ENCODE results near the gene CNEP1R1. TPM values are rescaled to one million over a fixed set of nuclear protein-coding genes. Genes with fewer than 3 reads are reported as not detected.

The CNEP1R1 gene
- total RNA-seq, 2 donors from 2014 or later = 14.2 to 36.5 TPM

DNA sequence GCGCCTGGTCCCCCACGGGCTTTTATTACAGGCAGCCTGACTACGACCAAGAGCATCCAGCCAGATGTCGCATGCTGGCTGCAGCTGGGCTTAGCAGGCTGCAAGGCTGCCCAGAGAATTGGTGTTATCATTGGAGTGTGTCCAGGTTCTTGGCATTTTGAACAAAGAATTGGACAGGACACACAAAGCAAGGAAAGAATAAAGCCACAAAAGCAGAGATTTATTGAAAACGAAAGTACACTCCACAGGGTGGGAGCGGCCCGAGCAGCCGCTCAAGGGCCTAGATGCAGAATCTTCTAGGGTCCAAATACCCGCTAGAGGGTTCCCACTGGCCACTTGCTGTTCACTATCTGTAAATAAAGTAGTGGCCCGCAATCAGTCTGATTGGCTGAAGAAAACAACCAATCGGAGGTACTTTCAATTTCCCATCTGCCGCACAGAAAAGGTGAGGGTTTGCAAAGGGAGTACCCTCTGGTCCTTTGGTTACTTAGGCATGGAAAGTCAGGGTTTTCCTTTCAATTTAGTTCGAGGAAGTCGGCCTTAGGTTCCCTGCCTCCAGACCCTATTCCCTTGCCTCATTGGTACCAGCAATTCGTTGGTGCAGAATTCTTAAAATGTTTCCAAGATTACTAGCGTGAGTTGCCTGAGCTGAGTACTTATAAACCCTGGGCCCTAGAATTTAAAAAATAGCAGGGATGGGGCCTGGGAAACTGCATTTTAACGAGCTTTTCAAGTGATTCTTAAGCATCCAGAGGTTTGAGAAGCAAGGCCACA is 38.5 kb upstream of the CNEP1R1 start:
- H3K27ac ChIP-seq = peak overlapping the region in 1 of 2 donors; percentile 30
- DNase-seq (ENCODE audit: low spot score) (no peak), ATAC-seq (ENCODE audit: insufficient number of reproducible peaks, low FRiP score, low read depth) (no peak)
- H3K27me3 ChIP-seq (replicated peaks; ENCODE audit: insufficient read depth) = no peaks in the 10 kb centered on the region
- TF ChIP-seq CTCF (IDR thresholded peaks at IDR 0.05) = no peak
- H3K4me3 ChIP-seq = peak overlapping the region; percentile 71
- no peaks in the 10 kb centered on the region for H3K9me3 ChIP-seq
- H3K36me3 ChIP-seq = no peaks in the 10 kb centered on the region
- peaks cover 0 to 3% of the 10 kb centered on the region in 2 donors for H3K4me1 ChIP-seq (ENCODE audit: control insufficient read depth in 1 of 2, low read depth in 2 of 2)

DNA sequence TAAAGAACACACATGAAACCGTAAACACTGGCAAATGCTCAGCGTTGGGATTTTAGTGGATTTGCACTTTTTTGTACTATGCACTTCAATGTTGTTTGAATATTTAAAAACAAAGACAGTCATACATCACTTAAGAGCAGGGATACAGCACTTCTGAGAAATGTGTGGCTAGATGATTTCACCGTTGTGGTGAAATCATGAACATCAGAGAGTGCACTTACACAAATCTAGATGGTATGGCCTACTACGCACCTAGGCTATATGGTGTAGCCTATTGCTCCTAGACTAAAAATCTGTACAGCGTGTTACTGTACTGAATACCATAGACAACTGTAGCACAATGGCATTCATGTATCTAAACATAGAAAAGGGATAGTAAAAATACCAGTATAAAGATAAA is 37.6 kb upstream of the CNEP1R1 start:
- ATAC-seq (ENCODE audit: insufficient number of reproducible peaks, low FRiP score, low read depth) = no peak
- DNase-seq (ENCODE audit: low spot score) = no peak
- Histone ChIP-seq H3K9me3 (no peaks in the 10 kb centered on the region), H3K27ac (no peak overlapping the region), H3K27me3 (replicated peaks; ENCODE audit: insufficient read depth) (no peaks in the 10 kb centered on the region), H3K4me3 (no peak overlapping the region), H3K36me3 (no peaks in the 10 kb centered on the region), H3K4me1 (ENCODE audit: control insufficient read depth in 1 of 2, low read depth in 2 of 2) (peaks cover 0 to 3% of the 10 kb centered on the region in 2 donors)
- TF ChIP-seq CTCF (IDR thresholded peaks at IDR 0.05) = no peak

DNA sequence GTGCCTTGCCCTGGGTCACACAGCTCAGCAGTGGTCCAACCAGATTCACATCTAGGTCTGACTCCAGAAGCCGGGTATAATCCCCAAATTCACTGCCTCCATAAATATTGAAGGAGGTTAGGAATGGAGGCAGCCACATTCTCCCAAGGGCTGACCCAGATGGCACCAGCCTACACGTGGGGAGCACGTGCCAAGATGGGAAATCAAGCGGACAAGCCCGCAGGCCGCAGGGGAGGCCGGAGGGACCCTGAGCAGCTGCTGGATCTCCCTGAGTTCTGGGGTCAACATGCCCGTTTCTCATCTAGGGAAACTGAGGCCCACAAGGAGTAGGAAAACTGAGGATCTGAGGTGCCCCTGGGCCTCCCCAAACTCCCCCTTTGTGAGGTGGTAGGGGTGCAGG is 32.2 kb upstream of the CNEP1R1 start:
- Histone ChIP-seq H3K36me3 (no peaks in the 10 kb centered on the region), H3K9me3 (no peaks in the 10 kb centered on the region), H3K27me3 (replicated peaks; ENCODE audit: insufficient read depth) (no peaks in the 10 kb centered on the region), H3K4me1 (ENCODE audit: control insufficient read depth in 1 of 2, low read depth in 2 of 2) (no peaks in the 10 kb centered on the region), H3K27ac (no peak overlapping the region), H3K4me3 (no peak overlapping the region)
- no peak for DNase-seq (ENCODE audit: low spot score)
- TF ChIP-seq CTCF (IDR thresholded peaks at IDR 0.05) = no peak
- ATAC-seq (ENCODE audit: insufficient number of reproducible peaks, low FRiP score, low read depth) = no peak

- no peaks in the 10 kb centered on the region for H3K4me1 ChIP-seq (ENCODE audit: control insufficient read depth in 1 of 2, low read depth in 2 of 2)
- TF ChIP-seq CTCF (IDR thresholded peaks at IDR 0.05) = no peak
Observed at GRCh38 chr16:49993579-49993978, 31.4 kb upstream of the CNEP1R1 start.

GRCh38 chr16:49994006-49994405 is 31.0 kb upstream of the CNEP1R1 start:
- Histone ChIP-seq H3K4me1 (ENCODE audit: control insufficient read depth in 1 of 2, low read depth in 2 of 2) (no peaks in the 10 kb centered on the region), H3K27me3 (replicated peaks; ENCODE audit: insufficient read depth) (no peaks in the 10 kb centered on the region), H3K36me3 (no peaks in the 10 kb centered on the region), H3K27ac (no peak overlapping the region), H3K9me3 (no peaks in the 10 kb centered on the region), H3K4me3 (no peak overlapping the region)
- ATAC-seq (ENCODE audit: insufficient number of reproducible peaks, low FRiP score, low read depth) (no peak), DNase-seq (ENCODE audit: low spot score) (no peak)
- no peak for TF ChIP-seq CTCF (IDR thresholded peaks at IDR 0.05)

More at GRCh38 chr16:49993579-49993978, 31.4 kb upstream of the CNEP1R1 start:
- Histone ChIP-seq H3K9me3 (no peaks in the 10 kb centered on the region), H3K36me3 (no peaks in the 10 kb centered on the region), H3K27ac (no peak overlapping the region), H3K27me3 (replicated peaks; ENCODE audit: insufficient read depth) (no peaks in the 10 kb centered on the region), H3K4me3 (no peak overlapping the region)
- DNase-seq (ENCODE audit: low spot score) (no peak), ATAC-seq (ENCODE audit: insufficient number of reproducible peaks, low FRiP score, low read depth) (no peak)

Data from thoracic aorta (tissue), 2 donors.